Right cardiac atrium (tissue), 5 donors: ENCODE results near the gene RFPL3. TPM values are rescaled to one million over a fixed set of nuclear protein-coding genes. Genes with fewer than 3 reads are reported as not detected.
"Not testable (repeated sequence)": the region's sequence is repeated elsewhere in the genome, so short reads cannot be mapped to it uniquely, and the experiment has no call there.

ENCODE experiments used
- ATAC-seq, 2 donors: fragments of 200-7000 bp; cut with Tn5 transposase; one replicate each; pipeline versions ENCODE4 v1.8.0 to v1.9.1; 2020; ENCODE audit warnings: moderate library complexity in 2 of 2, mild to moderate bottlenecking in 1 of 2
- DNase-seq, 3 donors: peaks; one replicate each; pipeline ENCODE4 v3.0.0-alpha.2; 2020
- H3K27ac ChIP-seq: one replicate; pipeline ENCODE4 v1.5.1; 2013; ENCODE audit warnings: mild to moderate bottlenecking, low read length, control low read depth, moderate library complexity
- H3K27me3 ChIP-seq: one replicate; pipeline ENCODE4 v1.6.1; 2013; ENCODE audit not compliant: control insufficient read depth, insufficient read depth
- H3K4me1 ChIP-seq: one replicate; pipeline ENCODE4 v1.6.1; 2013; ENCODE audit warnings: low read length; ENCODE audit not compliant: control insufficient read depth, insufficient read depth
- H3K4me3 ChIP-seq: one replicate; pipeline ENCODE4 v1.5.1; 2013; ENCODE audit warnings: low read length, control low read depth
- H3K9me3 ChIP-seq: one replicate; pipeline ENCODE4 v1.6.1; 2013; ENCODE audit warnings: low read length; ENCODE audit not compliant: control insufficient read depth
- whole genome bisulfite sequencing: extraction: QIAGEN DNeasy Blood & Tissue Kit; methylation state at CpG from one replicate; pipeline ENCODE4 v1.1.7; 2013; 5-methylcytosine and 5-hydroxymethylcytosine counted together
- intact Hi-C, 4 donors: fragments of 100-400 bp; cut with DNase I; formaldehyde crosslinking; loops; one replicate each; pipeline versions ENCODE4 v1.11.0 to v1.14.0; 2022 to 2023
- long read RNA-seq, 4 donors: library from polyadenylated mRNA; unstranded; transcript quantifications; one replicate each; pipeline ENCODE4 v2.0.0, GENCODE V29; 2020 to 2021
- polyA plus RNA-seq: library from polyadenylated mRNA; stranded (reverse); fragments of 200-250 nt; gene quantifications from one replicate; pipeline ENCODE4 v1.2.3, GENCODE V29; 2013
- total RNA-seq, 4 donors: library from RNA; stranded (reverse); fragmentation: NEBNext Ultra II Directional; extraction: Animal tissue kit (Norgen Biotek cat#: 25700); gene quantifications; one replicate each; pipeline ENCODE4 v1.2.1, GENCODE V29; 2021
- donor health status: healthy with polysubstance abuse.
- donor health status: DM: no; HTN: yes; CAD: no.
- donor health status: DM: no; HTN: no; CAD: no.
- donor health status: DM: no; HTN: yes; CAD: no; lungs with severe emphysema.
- donor health status: DM: yes; HTN: yes; CAD: no.

The RFPL3 gene
- total RNA-seq (not detected), polyA plus RNA-seq (not detected)
- long read RNA-seq, donor 1, result 0 reads
- long read RNA-seq, donor 2, result 0 reads
- long read RNA-seq, donor 3, result 0 reads
- long read RNA-seq, donor 4, result 0 reads

DNA sequence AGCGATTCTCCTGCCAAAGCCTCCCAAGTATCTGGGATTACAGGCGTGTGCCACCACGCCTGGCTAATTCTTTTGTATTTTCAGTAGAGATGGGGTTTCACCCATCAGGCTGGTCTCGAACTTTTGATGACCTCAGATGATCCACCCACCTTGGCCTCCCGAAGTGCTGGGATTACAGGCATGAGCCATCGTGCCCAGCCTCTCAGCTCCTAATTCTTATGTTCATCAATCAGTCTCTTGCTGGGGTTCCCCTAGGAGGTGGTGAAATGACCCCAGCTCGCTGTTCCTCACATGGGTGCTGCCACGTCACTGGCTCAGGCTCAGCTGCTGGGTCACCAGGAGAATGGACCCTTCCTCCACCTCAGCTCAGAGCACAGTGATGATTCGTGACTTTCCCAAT, at the start of gene RFPL3:
RFPL3 (plus strand) TSS at position 301 of the 400 bp plus-strand sequence. CDS start 205 bp downstream, outside the sequence.
- H3K27me3 ChIP-seq, ATAC-seq, H3K4me3 ChIP-seq, H3K4me1 ChIP-seq, DNase-seq, H3K27ac ChIP-seq, intact Hi-C loops, H3K9me3 ChIP-seq: not testable (repeated sequence)
- 77% methylated on average over 9 of the region's 9 CpGs for WGBS

DNA sequence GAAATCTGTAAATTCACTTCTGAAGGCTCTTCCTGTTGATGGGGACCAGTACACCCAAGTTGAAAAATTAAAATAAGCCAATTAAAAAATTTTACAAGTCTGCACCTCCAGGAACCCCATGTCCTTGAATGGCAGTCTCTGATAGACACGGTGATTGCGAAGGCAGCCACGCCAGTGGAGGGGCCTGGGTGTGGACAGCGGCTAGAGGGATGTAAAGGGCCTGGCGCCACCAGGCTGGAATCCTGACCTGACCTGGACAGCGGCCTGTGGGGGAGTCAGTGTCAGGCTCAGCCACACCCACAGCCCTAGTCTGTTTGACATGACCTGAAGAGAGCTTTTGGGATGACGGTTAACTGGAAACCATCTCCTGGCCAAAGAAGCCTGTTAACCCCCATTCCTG, 49.5 kb upstream of the RFPL3 start:
- Histone ChIP-seq H3K4me3 (no peak overlapping the region), H3K27ac (no peak overlapping the region), H3K27me3 (no peaks in the 10 kb centered on the region), H3K4me1 (no peaks in the 10 kb centered on the region), H3K9me3 (no peaks in the 10 kb centered on the region)
- WGBS, result 66% methylated on average over 7 of the region's 7 CpGs
- intact Hi-C loops, result no loop called here
- DNase-seq, result no peak
- no peak for ATAC-seq

DNA sequence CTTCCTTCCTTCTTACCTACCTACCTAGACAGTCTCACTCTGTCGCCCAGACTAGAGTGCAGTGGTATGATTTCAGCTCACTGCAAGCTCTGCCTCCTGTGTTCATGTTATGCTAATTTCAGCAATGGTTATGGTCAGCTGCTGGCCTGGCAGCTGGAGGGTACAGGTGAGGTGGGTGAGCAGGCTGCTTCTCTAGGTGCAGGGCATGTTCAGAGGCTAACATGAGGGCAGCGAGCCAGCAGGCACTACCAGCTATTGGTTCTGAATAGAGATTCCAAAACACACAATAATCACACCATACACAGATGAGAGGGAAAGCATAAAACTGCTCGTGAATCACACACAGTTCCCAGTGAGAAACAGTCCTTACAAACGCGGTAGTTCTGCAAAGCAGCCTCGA, 48.7 kb upstream of the RFPL3 start:
- H3K4me1 ChIP-seq, result no peaks in the 10 kb centered on the region
- no peaks in the 10 kb centered on the region for H3K27me3 ChIP-seq
- DNase-seq, result no peak
- intact Hi-C loops, result no loop called here
- H3K9me3 ChIP-seq, result no peaks in the 10 kb centered on the region
- no peak for ATAC-seq
- 83% methylated on average over 6 of the region's 6 CpGs for WGBS
- H3K27ac ChIP-seq, result no peak overlapping the region
- no peak overlapping the region for H3K4me3 ChIP-seq

DNA sequence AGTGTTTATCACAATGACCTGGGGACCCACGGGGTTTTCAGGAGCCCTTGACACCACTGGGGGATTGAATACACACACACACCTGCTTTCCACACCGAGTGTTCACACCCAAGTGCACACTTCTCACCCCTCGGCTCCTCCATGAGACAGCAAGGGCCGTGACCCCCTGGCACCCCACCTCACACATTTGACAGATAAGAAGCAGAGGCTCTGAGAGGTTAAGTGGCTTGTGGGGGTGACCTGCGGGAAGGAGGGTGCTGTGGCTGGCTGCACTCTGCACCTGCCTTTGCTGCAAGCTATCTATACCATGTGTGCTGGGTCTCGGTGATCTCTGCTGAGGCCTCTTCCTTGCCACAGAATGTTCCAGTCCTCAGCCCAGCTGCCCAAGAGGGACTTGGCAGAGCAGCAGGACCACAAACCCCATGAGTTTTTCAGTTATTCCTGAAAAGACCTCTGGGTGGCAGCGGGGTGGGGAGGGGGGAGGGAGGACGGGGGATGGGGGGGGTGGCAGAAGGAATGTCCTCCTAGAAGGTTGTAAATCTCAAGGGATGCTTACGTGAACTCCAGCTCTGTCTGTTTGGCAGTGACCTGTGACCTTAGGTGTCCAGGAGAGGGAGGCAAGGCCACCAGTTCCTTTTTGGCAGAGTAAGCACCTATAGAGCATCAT, 47.9 kb upstream of the RFPL3 start:
- ATAC-seq (no peak), DNase-seq (no peak)
- intact Hi-C loops, result no loop called here
- Histone ChIP-seq H3K4me3 (no peak overlapping the region), H3K9me3 (no peaks in the 10 kb centered on the region), H3K27me3 (no peaks in the 10 kb centered on the region), H3K27ac (no peak overlapping the region), H3K4me1 (no peaks in the 10 kb centered on the region)
- 43% methylated on average over 9 of the region's 9 CpGs for WGBS

DNA sequence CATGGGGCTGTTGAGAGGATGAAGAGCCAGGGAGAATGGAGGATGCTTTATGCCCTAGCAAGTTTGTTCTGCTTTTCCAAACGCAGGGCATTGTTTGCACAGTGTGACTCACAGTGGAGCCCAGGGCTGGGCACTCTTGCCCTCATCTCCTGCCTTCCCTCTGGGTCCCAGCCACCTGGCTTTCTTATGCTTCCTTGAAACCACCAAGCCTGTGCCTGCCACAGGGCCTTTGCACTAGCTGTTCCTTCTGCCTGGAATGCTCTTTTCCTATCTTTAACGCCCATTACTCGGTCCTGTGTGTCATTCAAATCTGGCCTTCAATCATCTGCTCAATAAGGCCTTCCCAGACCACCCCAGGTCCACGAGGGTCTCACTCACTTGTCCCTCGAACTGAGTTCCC, 46.9 kb upstream of the RFPL3 start:
- no peak for DNase-seq
- Histone ChIP-seq H3K4me3 (no peak overlapping the region), H3K4me1 (no peaks in the 10 kb centered on the region), H3K27me3 (no peaks in the 10 kb centered on the region), H3K9me3 (no peaks in the 10 kb centered on the region), H3K27ac (no peak overlapping the region)
- no peak for ATAC-seq
- WGBS, result 87% methylated on average over 5 of the region's 5 CpGs
- intact Hi-C loops, result no loop called here

DNA sequence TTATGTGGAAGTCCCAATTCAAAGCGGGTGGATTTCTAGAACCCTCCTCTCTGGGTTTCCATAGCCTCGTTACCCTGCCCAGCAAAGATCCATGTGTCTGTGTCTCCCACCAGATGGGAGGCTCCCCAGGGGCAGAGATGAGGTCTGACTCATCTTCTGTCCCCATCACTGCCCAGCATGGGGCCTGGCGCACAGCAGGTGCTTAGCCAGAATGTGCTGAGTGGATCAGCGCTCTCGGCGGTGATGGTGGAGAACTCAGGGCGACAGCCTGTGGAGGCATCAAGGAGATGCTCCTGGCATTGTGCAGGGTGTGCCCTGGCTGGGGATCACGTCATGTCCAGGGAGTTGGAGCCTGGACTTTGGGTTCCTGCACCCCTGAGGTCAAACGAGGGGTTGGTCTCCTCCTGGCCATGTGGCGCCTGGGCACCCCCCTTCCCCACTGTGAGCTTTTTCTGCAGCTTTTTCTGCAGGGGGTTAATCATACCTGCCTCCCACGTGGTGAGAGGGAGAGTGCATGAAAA, 46.1 kb upstream of the RFPL3 start:
- Histone ChIP-seq H3K9me3 (no peaks in the 10 kb centered on the region), H3K27me3 (no peaks in the 10 kb centered on the region), H3K27ac (no peak overlapping the region), H3K4me1 (no peaks in the 10 kb centered on the region), H3K4me3 (no peak overlapping the region)
- WGBS, result 77% methylated on average over 11 of the region's 11 CpGs
- intact Hi-C loops, result no loop called here
- DNase-seq (no peak), ATAC-seq (no peak)

DNA sequence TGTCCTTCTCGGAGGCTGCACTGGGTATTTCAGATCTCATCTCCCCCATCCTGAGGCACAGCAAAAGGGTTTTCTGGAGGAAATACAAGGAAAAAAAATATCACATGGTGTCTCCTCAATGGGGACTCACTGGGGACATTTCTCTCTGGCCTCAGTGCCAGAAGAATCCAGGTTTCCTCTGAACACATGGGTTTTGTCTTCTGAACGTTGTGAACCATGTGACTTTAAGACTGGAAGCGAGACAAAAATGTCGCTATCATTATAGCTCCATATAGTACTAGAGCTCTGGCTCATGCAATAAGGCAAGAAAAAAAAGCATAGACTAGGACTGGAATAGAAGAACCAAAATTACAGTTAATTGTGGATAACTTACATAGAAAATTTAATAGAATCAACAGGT, 44.9 kb upstream of the RFPL3 start:
- no peak for DNase-seq
- 84% methylated on average over 4 of the region's 4 CpGs for WGBS
- no peaks in the 10 kb centered on the region for H3K4me1 ChIP-seq

DNA sequence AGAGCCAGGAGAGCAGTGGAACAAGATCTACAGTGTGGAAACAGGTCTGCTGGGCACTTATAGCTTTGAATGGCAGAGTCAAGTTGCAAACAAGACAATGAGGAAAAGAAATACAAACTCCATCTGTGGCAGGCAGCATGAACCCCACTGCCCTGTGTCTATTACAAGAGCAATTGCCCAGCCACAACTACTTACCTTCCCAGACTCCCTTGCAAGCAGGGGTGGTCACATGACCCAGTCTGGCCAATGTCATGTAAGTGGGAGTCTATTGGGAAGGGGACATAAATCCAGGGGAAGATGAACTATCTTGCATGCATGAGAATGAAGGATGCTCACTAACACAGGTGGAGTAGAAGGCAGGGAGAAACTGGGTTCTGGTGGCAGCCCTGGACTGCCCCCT, 44.1 kb upstream of the RFPL3 start:
- Histone ChIP-seq H3K4me1 (no peaks in the 10 kb centered on the region), H3K4me3 (no peak overlapping the region), H3K9me3 (no peaks in the 10 kb centered on the region), H3K27me3 (no peaks in the 10 kb centered on the region), H3K27ac (no peak overlapping the region)
- intact Hi-C loops, result no loop called here
- no peak for DNase-seq
- no peak for ATAC-seq

More for the DNA sequence above, 44.9 kb upstream of the RFPL3 start:
- ATAC-seq, result no peak
- no peaks in the 10 kb centered on the region for H3K9me3 ChIP-seq
- intact Hi-C loops, result no loop called here
- no peak overlapping the region for H3K27ac ChIP-seq
- H3K27me3 ChIP-seq, result no peaks in the 10 kb centered on the region
- H3K4me3 ChIP-seq, result no peak overlapping the region

DNA sequence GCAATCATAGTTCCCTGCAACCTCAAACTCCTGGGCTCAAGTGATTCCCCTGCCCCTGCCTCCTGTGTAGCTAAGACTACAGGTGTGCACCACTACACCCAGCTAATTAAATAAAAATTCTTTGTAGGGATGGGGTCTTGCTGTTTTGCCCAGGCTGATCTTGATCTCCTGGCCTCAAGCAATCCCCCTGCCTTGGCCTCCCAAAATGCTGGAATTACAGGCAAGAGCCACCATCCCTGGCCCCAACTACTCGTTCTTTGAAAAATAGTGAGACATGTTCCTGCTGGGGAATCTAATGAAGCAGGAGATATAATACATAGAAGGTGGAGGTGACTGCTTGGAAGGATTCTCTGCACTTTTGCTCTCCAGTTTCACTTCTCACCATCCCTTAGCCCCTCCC, 40.1 kb upstream of the RFPL3 start:
- no peaks in the 10 kb centered on the region for H3K9me3 ChIP-seq
- 62% methylated on average over 1 of the region's 1 CpG for WGBS
- no peak for ATAC-seq

DNA sequence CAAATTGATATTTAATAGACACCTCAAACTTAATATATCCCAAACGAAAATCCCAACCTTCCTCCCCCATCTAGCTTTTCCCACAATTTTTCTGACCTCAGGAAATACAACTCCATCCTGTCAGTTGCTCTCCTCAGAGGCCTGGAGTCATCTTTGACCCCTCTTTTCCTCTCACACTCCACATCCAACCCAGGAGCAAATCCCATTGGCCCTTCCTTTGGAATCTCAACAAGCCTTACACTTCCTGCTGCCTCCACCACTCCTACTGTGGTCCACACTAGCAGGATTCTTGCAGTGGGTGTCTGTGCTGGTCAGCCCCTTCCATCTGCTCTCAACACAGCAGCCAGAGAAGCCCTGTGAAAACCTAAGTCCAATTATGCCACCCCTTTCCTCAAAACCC, 39.3 kb upstream of the RFPL3 start:
- Histone ChIP-seq H3K27ac (no peak overlapping the region), H3K4me3 (no peak overlapping the region), H3K27me3 (no peaks in the 10 kb centered on the region), H3K4me1 (no peaks in the 10 kb centered on the region), H3K9me3 (no peaks in the 10 kb centered on the region)
- WGBS, result 50% methylated on average over 1 of the region's 1 CpG
- DNase-seq (no peak), ATAC-seq (no peak)
- intact Hi-C loops, result no loop called here

More for the DNA sequence above, 40.1 kb upstream of the RFPL3 start:
- Histone ChIP-seq H3K27ac (no peak overlapping the region), H3K4me3 (no peak overlapping the region), H3K4me1 (no peaks in the 10 kb centered on the region), H3K27me3 (no peaks in the 10 kb centered on the region)
- DNase-seq, result no peak
- intact Hi-C loops, result no loop called here

DNA sequence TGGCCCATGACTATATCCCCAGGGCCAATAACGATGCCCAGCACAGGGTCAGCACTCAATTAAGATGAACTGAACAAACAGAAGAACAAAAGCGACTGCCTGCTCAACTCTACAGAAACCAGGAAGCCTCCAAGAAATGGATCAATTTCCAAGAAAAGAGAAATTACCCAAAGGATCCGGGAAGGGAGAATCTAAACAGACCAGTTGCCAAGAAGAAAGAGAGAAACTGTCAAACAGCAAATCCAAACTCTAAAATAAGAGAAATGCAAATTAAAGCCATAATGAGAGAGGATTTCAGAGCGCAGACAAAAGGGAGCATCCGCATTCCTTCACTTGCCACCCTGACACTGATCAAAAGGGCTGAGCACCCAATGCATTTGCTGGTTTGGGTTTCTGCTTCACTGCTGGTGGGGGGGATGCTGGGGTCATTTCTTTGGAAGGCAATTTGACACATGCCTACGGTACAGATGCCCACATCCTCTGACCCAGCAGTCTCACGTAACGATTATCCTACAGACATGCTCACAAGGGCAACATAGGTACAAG, 37.7 kb upstream of the RFPL3 start:
- H3K4me1 ChIP-seq, result no peaks in the 10 kb centered on the region
- WGBS, result 70% methylated on average over 8 of the region's 8 CpGs
- DNase-seq (no peak), ATAC-seq (no peak)
- no peak overlapping the region for H3K4me3 ChIP-seq
- no peaks in the 10 kb centered on the region for H3K9me3 ChIP-seq
- intact Hi-C loops, result no loop called here
- no peak overlapping the region for H3K27ac ChIP-seq
- H3K27me3 ChIP-seq, result no peaks in the 10 kb centered on the region
